RWPE1 (cell line): ENCODE results near the gene PSMB2.
"Not testable (repeated sequence)": the region's sequence is repeated elsewhere in the genome, so short reads cannot be mapped to it uniquely, and the experiment has no call there.

Source experiments
- CTCF ChIA-PET: fragments of 350-600 bp; sonication (Branson Sonifier 250); formaldehyde crosslinking; extraction: SDS; loops from one replicate; lab custom pipeline; 2021; lab: Yijun Ruan, JAX
- POLR2A ChIA-PET: fragments of 400-600 bp; formaldehyde crosslinking; extraction: SDS; loops from one replicate; lab custom pipeline; 2020; ENCODE audit warnings: antibody characterized with exemption; ENCODE audit not compliant: low non-redundant PET; lab: Yijun Ruan, JAX
- DNase-seq: peaks from one replicate; pipeline ENCODE4 v3.0.0; 2012; ENCODE audit warnings: low spot score
- H3K27ac ChIP-seq: fragments of 450-650 bp; 2 replicates; pipeline ENCODE4 v1.5.1; 2017
- TF ChIP-seq, protein P1 (sequence below): fragments of 450-650 bp; conservative IDR thresholded peaks from 2 replicates; pipeline ENCODE4 v1.5.1; 2017; ENCODE audit warnings: low read depth, mild to moderate bottlenecking

Gene PSMB2

DNA sequence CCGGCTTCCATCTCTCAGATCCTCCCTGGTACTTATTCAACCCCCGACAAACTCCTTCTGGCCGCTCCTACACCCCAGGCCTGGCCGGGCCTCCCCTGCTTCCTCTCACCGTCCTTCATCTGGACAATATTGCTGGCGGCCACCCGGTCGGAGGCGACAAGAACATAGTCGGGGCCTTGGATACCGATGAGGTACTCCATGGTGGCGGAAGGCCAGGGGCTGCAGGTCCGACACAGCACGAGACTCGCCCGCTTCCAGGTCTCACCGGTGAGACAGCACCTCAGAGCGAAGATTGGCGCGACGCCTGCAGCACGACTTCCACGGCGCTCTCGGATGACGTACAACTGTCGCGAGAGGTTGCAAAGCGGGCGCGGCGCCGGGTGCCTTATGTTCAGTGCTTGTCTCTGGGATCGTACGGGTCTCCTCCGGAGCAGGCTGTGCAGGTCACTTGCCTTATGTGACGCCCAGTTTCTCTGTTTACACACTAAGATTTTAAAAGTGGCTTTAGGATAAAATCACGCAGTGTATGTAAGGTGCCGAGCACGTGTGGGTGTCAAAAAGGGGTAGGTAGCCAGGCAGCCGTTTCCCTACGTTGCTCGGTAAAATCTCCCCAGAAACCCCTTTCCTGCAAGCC is at the start of gene PSMB2:
TSS of gene PSMB2 (minus strand) at position 294 of the 634 bp plus-strand sequence. CDS start at position 200, 94 bp downstream.
- DNase-seq: peak; percentile 91
- ChIA-PET POLR2A (no interaction called here), CTCF (interaction anchor here (0.9 kb wide), 1 partner anchor 882 kb away, joined by 3 read pairs; the partner anchor contains the start of gene GJB4)
- peak within 1 kb of the TSS; percentile 92 for H3K27ac ChIP-seq
- TF ChIP-seq, protein P1, sequence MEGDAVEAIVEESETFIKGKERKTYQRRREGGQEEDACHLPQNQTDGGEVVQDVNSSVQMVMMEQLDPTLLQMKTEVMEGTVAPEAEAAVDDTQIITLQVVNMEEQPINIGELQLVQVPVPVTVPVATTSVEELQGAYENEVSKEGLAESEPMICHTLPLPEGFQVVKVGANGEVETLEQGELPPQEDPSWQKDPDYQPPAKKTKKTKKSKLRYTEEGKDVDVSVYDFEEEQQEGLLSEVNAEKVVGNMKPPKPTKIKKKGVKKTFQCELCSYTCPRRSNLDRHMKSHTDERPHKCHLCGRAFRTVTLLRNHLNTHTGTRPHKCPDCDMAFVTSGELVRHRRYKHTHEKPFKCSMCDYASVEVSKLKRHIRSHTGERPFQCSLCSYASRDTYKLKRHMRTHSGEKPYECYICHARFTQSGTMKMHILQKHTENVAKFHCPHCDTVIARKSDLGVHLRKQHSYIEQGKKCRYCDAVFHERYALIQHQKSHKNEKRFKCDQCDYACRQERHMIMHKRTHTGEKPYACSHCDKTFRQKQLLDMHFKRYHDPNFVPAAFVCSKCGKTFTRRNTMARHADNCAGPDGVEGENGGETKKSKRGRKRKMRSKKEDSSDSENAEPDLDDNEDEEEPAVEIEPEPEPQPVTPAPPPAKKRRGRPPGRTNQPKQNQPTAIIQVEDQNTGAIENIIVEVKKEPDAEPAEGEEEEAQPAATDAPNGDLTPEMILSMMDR: no peak

GRCh38 chr1:35691080-35691479 is 49.8 kb upstream of the PSMB2 start:
- TF ChIP-seq, protein P1: no peak
- no peak overlapping the region for H3K27ac ChIP-seq
- POLR2A ChIA-PET: no interaction called here
- no peak for DNase-seq
- CTCF ChIA-PET: interaction anchor here (0.8 kb wide), 1 partner anchor 25 kb away, joined by 3 read pairs; no protein-coding TSS in a partner anchor

- POLR2A ChIA-PET, DNase-seq: not testable (repeated sequence)
- CTCF ChIA-PET: interaction anchor here (0.7 kb wide), 2 partner anchors 223 to 843 kb away, joined by 6 to 7 read pairs; no protein-coding TSS in a partner anchor
Measured at GRCh38 chr1:35690103-35690502, 48.8 kb upstream of the PSMB2 start.

GRCh38 chr1:35688161-35688560 is 46.8 kb upstream of the PSMB2 start:
- CTCF ChIA-PET: no interaction called here
- no peak overlapping the region for H3K27ac ChIP-seq
- POLR2A ChIA-PET: no interaction called here
- TF ChIP-seq, protein P1: no peak
- DNase-seq: no peak

More at GRCh38 chr1:35690103-35690502, 48.8 kb upstream of the PSMB2 start:
- not testable (repeated sequence) for H3K27ac ChIP-seq

DNA sequence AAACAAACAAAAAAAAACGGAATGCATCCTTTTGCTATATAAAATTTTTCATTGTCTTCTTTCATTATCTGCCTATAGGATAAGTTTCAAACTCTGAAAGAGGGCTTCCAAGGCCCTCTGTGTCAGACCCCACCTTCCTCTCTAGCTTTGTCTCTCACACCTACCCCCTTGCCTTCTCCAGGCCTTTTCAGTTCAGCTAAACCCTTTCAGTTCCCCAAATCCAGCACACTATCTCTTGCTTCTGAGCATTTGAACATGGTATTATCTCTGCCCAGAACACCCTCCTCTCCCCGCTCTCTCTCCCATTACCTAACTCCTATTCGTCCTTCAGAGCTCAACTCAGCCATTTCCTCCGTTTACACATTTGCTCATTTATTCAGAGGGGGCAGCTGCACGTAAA is 41.7 kb upstream of the PSMB2 start:
- CTCF ChIA-PET: no interaction called here
- POLR2A ChIA-PET: no interaction called here

DNA sequence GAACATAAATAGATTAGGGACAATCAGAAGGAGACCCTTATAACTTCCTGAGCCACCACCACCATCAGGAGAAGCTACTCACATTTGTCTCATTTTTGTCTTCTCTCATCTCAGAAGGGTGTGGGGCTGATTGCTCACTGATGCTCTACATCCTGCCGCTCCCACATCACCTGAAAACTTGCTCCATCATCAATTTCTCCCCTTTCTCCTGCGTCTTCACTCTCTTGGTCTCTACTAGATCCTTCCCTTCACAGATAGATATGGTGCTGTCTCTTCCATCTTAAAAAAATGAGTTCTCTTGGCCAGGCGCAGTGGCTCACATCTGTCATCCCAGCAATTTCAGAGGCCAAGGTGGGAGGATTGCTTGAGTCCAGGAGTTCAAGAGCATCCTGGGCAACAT is 38.9 kb upstream of the PSMB2 start:
- ChIA-PET CTCF (interaction anchor here (0.7 kb wide), 1 partner anchor 668 kb away, joined by 3 read pairs; no protein-coding TSS in a partner anchor), POLR2A (no interaction called here)
- no peak for DNase-seq

More for the DNA sequence above, 41.7 kb upstream of the PSMB2 start:
- TF ChIP-seq, protein P1: no peak
- H3K27ac ChIP-seq: no peak overlapping the region
- DNase-seq: no peak

More for the DNA sequence above, 38.9 kb upstream of the PSMB2 start:
- TF ChIP-seq, protein P1: no peak
- no peak overlapping the region for H3K27ac ChIP-seq
